Ovary (tissue), 3 donors: ENCODE measurements around the gene TCF7L1.

Source experiments
- CTCF ChIP-seq, 3 donors: fragments of 450-650 bp in 2 of 3; fragments of 200-600 bp in 1 of 3; IDR thresholded peaks; one replicate each; pipeline versions ENCODE4 v1.5.1 to v1.8.0; 2016 to 2022; ENCODE audit warnings: antibody characterized with exemption in 3 of 3, mild to moderate bottlenecking in 1 of 3
- EP300 ChIP-seq: sonication (generic); formaldehyde crosslinking; IDR thresholded peaks from one replicate; pipeline ENCODE4 v1.6.1; 2017; ENCODE audit warnings: antibody characterized with exemption
- POLR2A ChIP-seq: fragments of 450-650 bp; IDR thresholded peaks from one replicate; pipeline ENCODE4 v1.6.1; 2017; ENCODE audit warnings: antibody characterized with exemption, mild to moderate bottlenecking, moderate library complexity
- donor health status: DM: no; HTN: no; CAD: no.

- TF ChIP-seq CTCF (IDR thresholded peaks at IDR 0.05) (no peak), POLR2A (no peak), EP300 (no peak)
Observed at GRCh38 chr2:85255813-85256594, 122.8 kb downstream of the TCF7L1 start.
